GM12878 (cell line): ENCODE measurements around the gene PTPRN2. TPM values are rescaled to one million over a fixed set of nuclear protein-coding genes. Genes with fewer than 3 reads are reported as not detected.

Source experiments
- ATAC-seq: fragments of 200-7000 bp; cut with Tn5 transposase; 3 replicates; pipeline ENCODE4 v1.9.1; 2020; ENCODE audit warnings: mild to moderate bottlenecking, moderate library complexity
- BruUV-seq: library from RNA; stranded (reverse); fragments of 400-500 nt; replicated peaks from 2 replicates; lab custom pipeline; 2021; lab: Mats Ljungman, UMichigan
- CTCF ChIA-PET: fragments of 300-600 bp; sonication (Branson Sonifier 250); formaldehyde crosslinking; extraction: SDS; loops from one replicate; lab custom pipeline; 2021; ENCODE audit warnings: inconsistent platforms; lab: Yijun Ruan, JAX
- POLR2A ChIA-PET: fragments of 350-600 bp; formaldehyde crosslinking; extraction: SDS; loops from one replicate; lab custom pipeline; 2021; ENCODE audit warnings: inconsistent platforms; lab: Charles Lee
- RAD21 ChIA-PET: fragments of 300-600 bp; sonication (Branson Sonifier 250); formaldehyde crosslinking; loops from one replicate; lab custom pipeline; 2023; ENCODE audit warnings: antibody characterized with exemption; ENCODE audit not compliant: unreplicated experiment; lab: Charles Lee
- SMC1A ChIA-PET: fragments of 300-600 bp; sonication (Branson Sonifier 250); formaldehyde crosslinking; loops from one replicate; lab custom pipeline; 2023; ENCODE audit not compliant: unreplicated experiment, uncharacterized antibody; lab: Charles Lee
- DNase-seq: peaks from one replicate; pipeline ENCODE4 v3.0.0-alpha.2; 2011; ENCODE audit warnings: low read depth, low spot score
- FAIRE-seq: peaks from 3 replicates; lab custom pipeline; 2011; peaks lifted over from hg19 to GRCh38; lab: Jason Lieb, UNC
- H2AFZ ChIP-seq: 2 replicates; pipeline ENCODE4 v1.6.0; 2011; ENCODE audit warnings: low read depth, low read length, control low read depth; ENCODE audit not compliant: control insufficient read depth
- H3K27ac ChIP-seq: 2 replicates; pipeline ENCODE4 v1.5.1; 2011; ENCODE audit warnings: control low read depth; ENCODE audit not compliant: control insufficient read depth, insufficient read depth
- H3K27me3 ChIP-seq, 2 experiments: replicated peaks in 1 of 2; 2 replicates each; pipeline versions ENCODE4 v1.6.0 to v1.6.1; 2011; ENCODE audit warnings: low read length in 1 of 2; ENCODE audit not compliant: control insufficient read depth in 2 of 2, insufficient read depth in 2 of 2
- H3K36me3 ChIP-seq, 2 experiments: 2 replicates each; pipeline ENCODE4 v1.5.1; 2011; ENCODE audit warnings: low read length in 1 of 2; ENCODE audit not compliant: control insufficient read depth in 2 of 2, insufficient read depth in 2 of 2
- H3K4me1 ChIP-seq: 2 replicates; pipeline ENCODE4 v1.6.1; 2011; ENCODE audit warnings: mild to moderate bottlenecking, low read length, moderate library complexity, mixed read lengths; ENCODE audit not compliant: control insufficient read depth, insufficient read depth
- H3K4me2 ChIP-seq: 2 replicates; pipeline ENCODE4 v1.6.0; 2011; ENCODE audit warnings: control low read depth; ENCODE audit not compliant: control insufficient read depth, insufficient read depth
- H3K4me3 ChIP-seq: fragments of 200-600 bp; sonication (generic); 2 replicates; pipeline ENCODE4 v1.5.1; 2016
- H3K79me2 ChIP-seq: 2 replicates; pipeline ENCODE4 v1.6.0; 2011; ENCODE audit warnings: low read length; ENCODE audit not compliant: control insufficient read depth, insufficient read depth
- H3K9ac ChIP-seq: 2 replicates; pipeline ENCODE4 v1.8.0; 2011; ENCODE audit warnings: low read length, control low read depth, mixed read lengths; ENCODE audit not compliant: control insufficient read depth, insufficient read depth
- H3K9me3 ChIP-seq: replicated peaks from 3 replicates; pipeline ENCODE4 v1.5.1; 2011; ENCODE audit warnings: mild to moderate bottlenecking, low read length; ENCODE audit not compliant: control insufficient read depth, insufficient read depth
- H4K20me1 ChIP-seq: 2 replicates; pipeline ENCODE4 v1.6.0; 2011; ENCODE audit not compliant: control insufficient read depth, insufficient read depth
- ATF7 ChIP-seq: fragments of 450-650 bp; IDR thresholded peaks from 2 replicates; pipeline ENCODE4 v1.6.1; 2016; ENCODE audit warnings: low read depth, mild to moderate bottlenecking
- FOXK2 ChIP-seq: fragments of 450-650 bp; IDR thresholded peaks from 2 replicates; pipeline ENCODE4 v1.6.1; 2017; ENCODE audit warnings: mild to moderate bottlenecking, moderate library complexity
- HCFC1 ChIP-seq: fragments of 150-350 bp; IDR thresholded peaks from 2 replicates; pipeline ENCODE4 v1.6.1; 2014; ENCODE audit warnings: low read length
- KAT2A ChIP-seq: conservative IDR thresholded peaks from 2 replicates; pipeline ENCODE4 v1.6.1; 2011; ENCODE audit warnings: low read depth, low read length; ENCODE audit not compliant: control insufficient read depth
- NFYB ChIP-seq: IDR thresholded peaks from 2 replicates; pipeline ENCODE4 v1.6.1; 2011; ENCODE audit warnings: low read depth, mild to moderate bottlenecking, low read length, improper control_type of control experiment, moderate library complexity; ENCODE audit not compliant: insufficient read depth
- NRF1 ChIP-seq: conservative IDR thresholded peaks from 2 replicates; pipeline ENCODE4 v1.6.1; 2011; ENCODE audit warnings: mild to moderate bottlenecking, low read depth, low read length, improper control_type of control experiment
- RAD21 ChIP-seq: IDR thresholded peaks from 2 replicates; pipeline ENCODE4 v1.6.1; 2011; ENCODE audit warnings: mild to moderate bottlenecking, low read depth, low read length, moderate library complexity; ENCODE audit not compliant: insufficient read depth
- SMARCA5 ChIP-seq: fragments of 450-650 bp; IDR thresholded peaks from 2 replicates; pipeline ENCODE4 v1.6.1; 2017; ENCODE audit warnings: mild to moderate bottlenecking
- SPI1 ChIP-seq: IDR thresholded peaks from 2 replicates; pipeline ENCODE4 v1.6.1; 2011; ENCODE audit warnings: low read depth, mild to moderate bottlenecking, low read length, moderate library complexity, borderline replicate concordance; ENCODE audit not compliant: insufficient read depth
- USF1 ChIP-seq: IDR thresholded peaks from 2 replicates; pipeline ENCODE4 v1.6.1; 2011; ENCODE audit warnings: borderline replicate concordance, low read depth, mild to moderate bottlenecking, moderate library complexity, mixed read lengths, low read length; ENCODE audit not compliant: insufficient read depth; ENCODE audit errors: extremely low read length
- YBX1 ChIP-seq: fragments of 450-650 bp; IDR thresholded peaks from 2 replicates; pipeline ENCODE4 v1.6.1; 2016; ENCODE audit warnings: antibody characterized with exemption
- YY1 ChIP-seq: IDR thresholded peaks from 2 replicates; pipeline ENCODE4 v1.6.1; 2011; ENCODE audit warnings: low read depth, mild to moderate bottlenecking, low read length
- ZBED1 ChIP-seq: IDR thresholded peaks from 2 replicates; pipeline ENCODE4 v1.6.1; 2016; ENCODE audit warnings: borderline replicate concordance
- ZSCAN29 ChIP-seq: fragments of 450-650 bp; IDR thresholded peaks from 2 replicates; pipeline ENCODE4 v1.6.1; 2017; ENCODE audit warnings: mild to moderate bottlenecking, moderate library complexity
- WGBS: methylation state at CpG from one replicate; pipeline ENCODE4 v1.1.6; 2016; ENCODE audit warnings: low lambda C conversion rate; ENCODE audit not compliant: insufficient replicate concordance, insufficient coverage; ENCODE audit errors: missing lambda C conversion rate; 5-methylcytosine and 5-hydroxymethylcytosine counted together
- in situ Hi-C: fragments of 300-500 bp; cut with MboI; formaldehyde crosslinking; loops from 9 replicates; pipeline ENCODE4 v1.14.3; 2018; ENCODE audit warnings: mixed read lengths
- intact Hi-C: fragments of 100-400 bp; cut with micrococcal nuclease; formaldehyde crosslinking; loops from one replicate; pipeline ENCODE4 v1.14.2; 2022; ENCODE audit not compliant: unreplicated experiment
- polyA plus RNA-seq, 11 experiments: library from polyadenylated mRNA; depleted of rRNA in 4 of 11; unstranded in 6 of 11; stranded (reverse) in 5 of 11; fragments of >200 nt; fragmentation: Nextera tagmentation in 4 of 11; fragmentation: Illumina TruSeq in 1 of 11; extraction: Ambion mirVana in 4 of 11; extraction: Trizol in 1 of 11; gene quantifications; 1 replicate in 1 of 11; 2 replicates in 10 of 11; pipeline versions ENCODE4 v1.2.1 to v1.2.3, GENCODE V29; 2011 to 2016; ENCODE audit warnings: inconsistent platforms in 2 of 11, missing spikeins in 2 of 11, low read depth in 1 of 11
- total RNA-seq, 4 experiments: library from RNA; depleted of rRNA in 3 of 4; stranded (reverse); fragments of >200 nt in 3 of 4; fragmentation: Illumina TruSeq in 1 of 4; extraction: Trizol in 1 of 4; gene quantifications; 2 replicates each; pipeline versions ENCODE4 v1.2.1 to v1.2.3, GENCODE V29; 2013 to 2021
- TF ChIP-seq, protein P1 (sequence below): fragments of 150-350 bp; IDR thresholded peaks from 2 replicates; pipeline ENCODE4 v1.6.1; 2014; ENCODE audit warnings: mild to moderate bottlenecking, low read depth, low read length
- TF ChIP-seq, protein P2 (sequence below): fragments of 450-650 bp; IDR thresholded peaks from 2 replicates; pipeline ENCODE4 v1.6.1; 2017; ENCODE audit warnings: mild to moderate bottlenecking, moderate library complexity

Gene PTPRN2
- total and polyA plus RNA-seq, 10 of the 15 experiments (the other 5 are each of a cell fraction or from before 2014, with no cell fraction given): 5.4 TPM; not detected in 9

- RAD21 ChIA-PET: no interaction called here
- Histone ChIP-seq H3K9ac (no peak overlapping the region), H3K9me3 (no peaks in the 10 kb centered on the region; the same call in 2 of the 3 replicates), H3K4me3 (no peak overlapping the region), H3K27me3 (no peaks in the 10 kb centered on the region), H3K27ac (no peak overlapping the region), H4K20me1 (no peaks in the 10 kb centered on the region), H3K4me1 (no peaks in the 10 kb centered on the region), H3K4me2 (no peak overlapping the region), H2AFZ (no peak overlapping the region), H3K79me2 (no peaks in the 10 kb centered on the region), H3K36me3 (no peaks in the 10 kb centered on the region)
- CTCF ChIA-PET: no interaction called here
- SMC1A ChIA-PET: no interaction called here
- in situ Hi-C loops: no loop called here
- DNase-seq: no peak
- 65% methylated on average over 37 of the region's 46 CpGs for WGBS
- intact Hi-C loops: no loop called here
- no TSS peak for BruUV-seq
- no peak for ATAC-seq
- POLR2A ChIA-PET: no interaction called here
- no peak for FAIRE-seq
- TF ChIP-seq, protein P1, sequence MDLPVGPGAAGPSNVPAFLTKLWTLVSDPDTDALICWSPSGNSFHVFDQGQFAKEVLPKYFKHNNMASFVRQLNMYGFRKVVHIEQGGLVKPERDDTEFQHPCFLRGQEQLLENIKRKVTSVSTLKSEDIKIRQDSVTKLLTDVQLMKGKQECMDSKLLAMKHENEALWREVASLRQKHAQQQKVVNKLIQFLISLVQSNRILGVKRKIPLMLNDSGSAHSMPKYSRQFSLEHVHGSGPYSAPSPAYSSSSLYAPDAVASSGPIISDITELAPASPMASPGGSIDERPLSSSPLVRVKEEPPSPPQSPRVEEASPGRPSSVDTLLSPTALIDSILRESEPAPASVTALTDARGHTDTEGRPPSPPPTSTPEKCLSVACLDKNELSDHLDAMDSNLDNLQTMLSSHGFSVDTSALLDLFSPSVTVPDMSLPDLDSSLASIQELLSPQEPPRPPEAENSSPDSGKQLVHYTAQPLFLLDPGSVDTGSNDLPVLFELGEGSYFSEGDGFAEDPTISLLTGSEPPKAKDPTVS: no peak
- TF ChIP-seq HCFC1 (no peak), SMARCA5 (no peak), ATF7 (no peak), SPI1 (no peak), USF1 (no peak), YBX1 (no peak), ZBED1 (no peak), ZSCAN29 (no peak), FOXK2 (no peak), RAD21 (no peak), NFYB (no peak), YY1 (no peak), NRF1 (no peak), KAT2A (no peak)
- TF ChIP-seq, protein P2, sequence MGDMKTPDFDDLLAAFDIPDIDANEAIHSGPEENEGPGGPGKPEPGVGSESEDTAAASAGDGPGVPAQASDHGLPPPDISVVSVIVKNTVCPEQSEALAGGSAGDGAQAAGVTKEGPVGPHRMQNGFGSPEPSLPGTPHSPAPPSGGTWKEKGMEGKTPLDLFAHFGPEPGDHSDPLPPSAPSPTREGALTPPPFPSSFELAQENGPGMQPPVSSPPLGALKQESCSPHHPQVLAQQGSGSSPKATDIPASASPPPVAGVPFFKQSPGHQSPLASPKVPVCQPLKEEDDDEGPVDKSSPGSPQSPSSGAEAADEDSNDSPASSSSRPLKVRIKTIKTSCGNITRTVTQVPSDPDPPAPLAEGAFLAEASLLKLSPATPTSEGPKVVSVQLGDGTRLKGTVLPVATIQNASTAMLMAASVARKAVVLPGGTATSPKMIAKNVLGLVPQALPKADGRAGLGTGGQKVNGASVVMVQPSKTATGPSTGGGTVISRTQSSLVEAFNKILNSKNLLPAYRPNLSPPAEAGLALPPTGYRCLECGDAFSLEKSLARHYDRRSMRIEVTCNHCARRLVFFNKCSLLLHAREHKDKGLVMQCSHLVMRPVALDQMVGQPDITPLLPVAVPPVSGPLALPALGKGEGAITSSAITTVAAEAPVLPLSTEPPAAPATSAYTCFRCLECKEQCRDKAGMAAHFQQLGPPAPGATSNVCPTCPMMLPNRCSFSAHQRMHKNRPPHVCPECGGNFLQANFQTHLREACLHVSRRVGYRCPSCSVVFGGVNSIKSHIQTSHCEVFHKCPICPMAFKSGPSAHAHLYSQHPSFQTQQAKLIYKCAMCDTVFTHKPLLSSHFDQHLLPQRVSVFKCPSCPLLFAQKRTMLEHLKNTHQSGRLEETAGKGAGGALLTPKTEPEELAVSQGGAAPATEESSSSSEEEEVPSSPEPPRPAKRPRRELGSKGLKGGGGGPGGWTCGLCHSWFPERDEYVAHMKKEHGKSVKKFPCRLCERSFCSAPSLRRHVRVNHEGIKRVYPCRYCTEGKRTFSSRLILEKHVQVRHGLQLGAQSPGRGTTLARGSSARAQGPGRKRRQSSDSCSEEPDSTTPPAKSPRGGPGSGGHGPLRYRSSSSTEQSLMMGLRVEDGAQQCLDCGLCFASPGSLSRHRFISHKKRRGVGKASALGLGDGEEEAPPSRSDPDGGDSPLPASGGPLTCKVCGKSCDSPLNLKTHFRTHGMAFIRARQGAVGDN: no peak
These were observed 773.6 kb downstream of the PTPRN2 start for GRCh38 chr7:157813741-157814661.
